MCF 10A (cell line): ENCODE measurements around the gene ABCG1. TPM values are rescaled to one million over a fixed set of nuclear protein-coding genes. Genes with fewer than 3 reads are reported as not detected.

ENCODE experiments used
- BruUV-seq: library from RNA; stranded (reverse); fragments of 400-500 nt; replicated peaks from 2 replicates; lab custom pipeline; 2021; lab: Mats Ljungman, UMichigan
- CTCF ChIA-PET: fragments of 300-600 bp; sonication (Branson Sonifier 250); formaldehyde crosslinking; extraction: SDS; loops from one replicate; lab custom pipeline; 2021; ENCODE audit warnings: antibody characterized with exemption, inconsistent platforms; lab: Yijun Ruan, JAX
- POLR2A ChIA-PET: fragments of 300-600, 350-650 bp; sonication (Branson Sonifier 250); formaldehyde crosslinking; extraction: SDS; loops from one replicate; lab custom pipeline; 2020; ENCODE audit warnings: antibody characterized with exemption, inconsistent platforms; lab: Yijun Ruan, JAX
- DNase-seq: peaks from one replicate; pipeline ENCODE4 v3.0.0-alpha.2; 2018; ENCODE audit not compliant: unreplicated experiment
- H3K27ac Mint-ChIP-seq: one replicate; pipeline ENCODE4 v1.8.0; 2022; ENCODE audit warnings: mild to moderate bottlenecking, low read depth, mixed read lengths; ENCODE audit not compliant: unreplicated experiment
- H3K27me3 Mint-ChIP-seq: one replicate; pipeline ENCODE4 v1.8.0; 2022; ENCODE audit warnings: mixed read lengths; ENCODE audit not compliant: insufficient read depth, unreplicated experiment
- H3K36me3 Mint-ChIP-seq: one replicate; pipeline ENCODE4 v1.8.0; 2022; ENCODE audit warnings: mild to moderate bottlenecking, moderate library complexity, mixed read lengths; ENCODE audit not compliant: insufficient read depth, unreplicated experiment
- H3K4me1 Mint-ChIP-seq: one replicate; pipeline ENCODE4 v1.8.0; 2022; ENCODE audit warnings: mixed read lengths; ENCODE audit not compliant: insufficient read depth, unreplicated experiment
- H3K4me3 Mint-ChIP-seq: one replicate; pipeline ENCODE4 v1.8.0; 2022; ENCODE audit warnings: mild to moderate bottlenecking, moderate library complexity, mixed read lengths; ENCODE audit not compliant: unreplicated experiment
- H3K9me3 Mint-ChIP-seq: one replicate; pipeline ENCODE4 v1.8.0; 2022; ENCODE audit warnings: mixed read lengths; ENCODE audit not compliant: unreplicated experiment
- intact Hi-C: fragments of 100-400 bp; cut with micrococcal nuclease; formaldehyde crosslinking; loops from 2 replicates; pipeline ENCODE4 v1.14.1; 2022
- total RNA-seq: library from RNA; stranded (reverse); gene quantifications from 2 replicates; pipeline ENCODE4 v1.2.3, GENCODE V29; 2022
- TF ChIP-seq, protein P1 (sequence below): fragments of 200-600 bp; IDR thresholded peaks from one replicate; pipeline ENCODE4 v1.8.0; 2022; ENCODE audit warnings: antibody characterized with exemption, mild to moderate bottlenecking; ENCODE audit not compliant: unreplicated experiment

Gene ABCG1
- total RNA-seq, 1 experiment from 2014 or later = 25.5 TPM

DNA sequence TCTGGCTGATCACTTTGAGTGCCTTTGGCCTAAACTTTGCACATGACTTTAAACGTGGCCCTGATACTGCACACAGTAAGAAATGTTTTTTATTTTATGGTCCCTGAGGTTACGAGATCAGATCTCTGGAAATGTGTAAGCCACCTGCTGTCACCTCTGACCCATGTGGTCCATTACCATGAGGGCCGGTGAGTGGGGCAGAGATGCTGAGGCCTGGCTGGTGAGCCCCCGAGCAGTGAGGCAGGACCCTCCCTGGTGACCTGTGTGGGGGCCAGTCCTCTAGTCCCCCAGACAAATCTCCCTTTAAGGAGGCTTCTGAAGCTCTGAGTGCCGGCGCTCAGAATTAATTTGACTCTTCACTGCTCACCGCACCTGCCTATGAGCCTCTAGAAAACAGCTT is 83.9 kb downstream of the ABCG1 start:
- intact Hi-C loops = no loop called here
- Mint-ChIP-seq H3K9me3 (no peaks in the 10 kb centered on the region), H3K4me3 (no peak overlapping the region), H3K27me3 (no peaks in the 10 kb centered on the region), H3K4me1 (no peaks in the 10 kb centered on the region), H3K27ac (no peak overlapping the region), H3K36me3 (no peaks in the 10 kb centered on the region)
- no TSS peak for BruUV-seq
- DNase-seq = no peak
- CTCF ChIA-PET = interaction anchor here (0.6 kb wide), 1 partner anchor 135 kb away, joined by 4 read pairs; no protein-coding TSS in a partner anchor
- POLR2A ChIA-PET = interaction anchor here (0.6 kb wide), 1 partner anchor 186 kb away, joined by 5 read pairs; no protein-coding TSS in a partner anchor
- TF ChIP-seq, protein P1, sequence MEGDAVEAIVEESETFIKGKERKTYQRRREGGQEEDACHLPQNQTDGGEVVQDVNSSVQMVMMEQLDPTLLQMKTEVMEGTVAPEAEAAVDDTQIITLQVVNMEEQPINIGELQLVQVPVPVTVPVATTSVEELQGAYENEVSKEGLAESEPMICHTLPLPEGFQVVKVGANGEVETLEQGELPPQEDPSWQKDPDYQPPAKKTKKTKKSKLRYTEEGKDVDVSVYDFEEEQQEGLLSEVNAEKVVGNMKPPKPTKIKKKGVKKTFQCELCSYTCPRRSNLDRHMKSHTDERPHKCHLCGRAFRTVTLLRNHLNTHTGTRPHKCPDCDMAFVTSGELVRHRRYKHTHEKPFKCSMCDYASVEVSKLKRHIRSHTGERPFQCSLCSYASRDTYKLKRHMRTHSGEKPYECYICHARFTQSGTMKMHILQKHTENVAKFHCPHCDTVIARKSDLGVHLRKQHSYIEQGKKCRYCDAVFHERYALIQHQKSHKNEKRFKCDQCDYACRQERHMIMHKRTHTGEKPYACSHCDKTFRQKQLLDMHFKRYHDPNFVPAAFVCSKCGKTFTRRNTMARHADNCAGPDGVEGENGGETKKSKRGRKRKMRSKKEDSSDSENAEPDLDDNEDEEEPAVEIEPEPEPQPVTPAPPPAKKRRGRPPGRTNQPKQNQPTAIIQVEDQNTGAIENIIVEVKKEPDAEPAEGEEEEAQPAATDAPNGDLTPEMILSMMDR = no peak

DNA sequence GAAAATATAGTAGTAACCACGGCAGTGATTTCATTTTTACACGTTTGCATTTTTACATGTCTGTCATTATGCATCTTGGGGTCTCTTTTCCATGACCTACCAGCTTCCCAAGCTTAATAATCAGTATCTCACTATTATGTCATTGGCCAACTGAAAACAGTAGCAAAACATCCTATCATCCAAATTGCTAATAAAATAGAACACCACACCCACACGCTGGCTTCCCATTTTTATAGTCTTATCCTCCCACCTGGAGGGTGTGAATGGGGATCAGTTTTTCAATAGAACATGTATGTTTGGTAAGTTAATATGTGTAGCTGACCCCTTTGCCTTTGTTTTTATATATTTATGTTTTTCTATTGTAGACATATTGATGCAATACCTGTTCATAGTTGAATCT is 84.5 kb downstream of the ABCG1 start:
- H3K36me3 Mint-ChIP-seq = no peaks in the 10 kb centered on the region
- H3K27me3 Mint-ChIP-seq = no peaks in the 10 kb centered on the region
- no peak for DNase-seq
- no peaks in the 10 kb centered on the region for H3K9me3 Mint-ChIP-seq
- intact Hi-C loops = no loop called here
- ChIA-PET POLR2A (interaction anchor here (0.6 kb wide), 1 partner anchor 187 kb away, joined by 5 read pairs; no protein-coding TSS in a partner anchor), CTCF (interaction anchor here (0.6 kb wide), 1 partner anchor 439 kb away, joined by 4 read pairs; no protein-coding TSS in a partner anchor)
- H3K27ac Mint-ChIP-seq = no peak overlapping the region
- no peaks in the 10 kb centered on the region for H3K4me1 Mint-ChIP-seq
- TF ChIP-seq, protein P1 = no peak
- H3K4me3 Mint-ChIP-seq = no peak overlapping the region
- BruUV-seq = no TSS peak

DNA sequence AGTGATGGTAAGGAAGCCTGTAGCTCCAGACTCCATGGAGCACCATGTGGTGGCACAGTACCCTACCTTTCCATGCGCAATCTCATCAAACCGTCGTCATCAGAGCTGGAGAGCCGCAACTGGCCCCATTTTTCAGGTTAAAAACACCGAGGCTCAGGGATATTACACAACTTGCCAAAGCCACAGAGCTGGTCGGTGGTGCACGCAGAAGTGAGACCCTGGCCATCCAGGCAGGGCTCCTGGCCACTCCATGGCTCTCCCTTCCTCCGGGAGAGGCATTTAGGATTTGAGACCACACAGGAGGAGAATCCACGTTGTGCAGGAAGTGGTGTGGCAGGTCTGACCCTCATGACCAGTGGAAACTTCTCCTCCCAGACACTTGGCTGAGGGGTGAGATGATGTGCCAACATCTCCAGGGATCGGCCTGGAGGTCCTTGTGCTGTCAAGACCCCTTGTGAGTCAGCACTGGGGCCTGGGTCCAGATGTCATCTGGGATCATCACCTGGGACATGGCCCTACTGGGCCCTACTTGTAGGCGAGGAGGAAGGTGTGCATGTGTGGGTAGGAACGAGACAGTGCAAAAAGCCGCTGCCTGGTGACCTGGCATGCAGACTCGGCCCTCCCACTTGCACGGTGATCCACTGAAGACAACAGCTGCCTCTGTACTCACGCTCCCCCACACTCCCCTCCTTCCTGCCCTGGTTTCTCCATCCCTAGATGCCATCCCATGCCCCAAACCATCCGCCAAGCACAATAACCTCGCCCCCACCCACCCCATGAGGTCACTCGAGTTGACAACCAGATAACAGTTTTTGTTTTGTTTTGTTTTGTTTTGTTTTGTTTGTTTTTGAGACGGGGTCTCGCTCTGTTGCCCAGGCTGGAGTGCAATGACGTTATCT is 85.9 kb downstream of the ABCG1 start:
- intact Hi-C loops = no loop called here
- Mint-ChIP-seq H3K27me3 (no peaks in the 10 kb centered on the region), H3K27ac (no peak overlapping the region), H3K4me1 (no peaks in the 10 kb centered on the region), H3K9me3 (no peaks in the 10 kb centered on the region), H3K4me3 (no peak overlapping the region), H3K36me3 (no peaks in the 10 kb centered on the region)
- TF ChIP-seq, protein P1 = no peak
- DNase-seq = no peak
- ChIA-PET CTCF (no interaction called here), POLR2A (no interaction called here)
- BruUV-seq = no TSS peak

DNA sequence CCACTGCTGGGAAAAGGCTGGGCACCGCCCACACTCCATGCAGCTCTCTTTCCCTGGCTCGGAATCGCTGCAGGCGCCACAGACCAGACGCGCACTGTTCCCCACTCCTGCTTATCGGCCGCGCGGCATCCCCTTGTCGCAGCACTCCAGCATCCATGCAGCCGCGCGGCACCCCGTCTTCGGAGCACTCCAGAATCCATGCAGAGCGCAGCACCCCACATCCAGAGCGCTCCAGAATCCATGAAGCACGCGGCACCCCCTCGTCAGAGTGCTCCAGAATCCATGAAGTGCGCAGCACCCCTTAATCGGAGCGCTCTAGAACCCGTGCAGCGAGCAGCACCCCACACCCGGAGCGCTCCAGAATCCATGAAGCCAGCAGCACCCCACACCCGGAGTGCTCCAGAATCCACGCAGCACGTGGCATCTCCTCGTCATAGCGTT is 86.8 kb downstream of the ABCG1 start:
- Mint-ChIP-seq H3K36me3 (no peaks in the 10 kb centered on the region), H3K9me3 (no peaks in the 10 kb centered on the region), H3K27ac (no peak overlapping the region), H3K4me3 (no peak overlapping the region), H3K4me1 (no peaks in the 10 kb centered on the region), H3K27me3 (no peaks in the 10 kb centered on the region)
- TF ChIP-seq, protein P1 = no peak
- intact Hi-C loops = no loop called here
- ChIA-PET CTCF (interaction anchor here (0.6 kb wide), 1 partner anchor 62 kb away, joined by 3 read pairs; no protein-coding TSS in a partner anchor), POLR2A (no interaction called here)
- no TSS peak for BruUV-seq
- DNase-seq = no peak
